Right ventricle myocardium inferior (tissue), 1 donor: Measurements from ENCODE around the gene KRT15. TPM values are rescaled to one million over a fixed set of nuclear protein-coding genes. Genes with fewer than 3 reads are reported as not detected.

Experiments
- ATAC-seq: fragments of 200-7000 bp; cut with Tn5 transposase; one replicate; pipeline ENCODE4 v1.9.1; 2020; ENCODE audit warnings: mild to moderate bottlenecking, moderate library complexity
- DNase-seq: peaks from one replicate; pipeline ENCODE4 v3.0.0; 2021; ENCODE audit errors: missing footprints
- intact Hi-C: fragments of 100-400 bp; cut with DNase I; formaldehyde crosslinking; loops from one replicate; pipeline ENCODE4 v1.11.0; 2022
- long read RNA-seq: library from polyadenylated mRNA; unstranded; transcript quantifications from one replicate; pipeline ENCODE4 v2.0.0, GENCODE V29; 2021
- total RNA-seq: library from RNA; stranded (reverse); fragmentation: NEBNext Ultra II Directional; extraction: Animal tissue kit (Norgen Biotek cat#: 25700); gene quantifications from one replicate; pipeline ENCODE4 v1.2.1, GENCODE V29; 2021
- donor health status: DM: no; HTN: yes; CAD: no; lungs with severe emphysema.

Gene KRT15
- total RNA-seq = not detected
- long read RNA-seq = 0 reads

GRCh38 chr17:41518789-41519449 lies at the start of gene KRT15:
TSS of gene KRT15 (minus strand) at chr17:41518890. CDS start at chr17:41518827, 63 bp downstream.
- no peak for DNase-seq
- intact Hi-C loops = no loop called here
- ATAC-seq = no peak

GRCh38 chr17:41567317-41567716 lies 48.6 kb upstream of the KRT15 start:
- intact Hi-C loops = no loop called here
- DNase-seq (no peak), ATAC-seq (no peak)

- intact Hi-C loops = no loop called here
- no peak for DNase-seq
- ATAC-seq = no peak
Observed at GRCh38 chr17:41565338-41565737, 46.6 kb upstream of the KRT15 start.

- intact Hi-C loops = no loop called here
- ATAC-seq = no peak
Observed at GRCh38 chr17:41563607-41564170, 45.0 kb upstream of the KRT15 start.

GRCh38 chr17:41561554-41561953 lies 42.9 kb upstream of the KRT15 start:
- intact Hi-C loops = no loop called here
- no peak for ATAC-seq
- DNase-seq = no peak

More at GRCh38 chr17:41563607-41564170, 45.0 kb upstream of the KRT15 start:
- DNase-seq = no peak

- ATAC-seq (no peak), DNase-seq (no peak)
- intact Hi-C loops = no loop called here
Observed at GRCh38 chr17:41559548-41559947, 40.9 kb upstream of the KRT15 start.

- ATAC-seq = no peak
- intact Hi-C loops = no loop called here
- DNase-seq = no peak
Observed at GRCh38 chr17:41556931-41557330, 38.2 kb upstream of the KRT15 start.

GRCh38 chr17:41556306-41556705 lies 37.6 kb upstream of the KRT15 start:
- no peak for DNase-seq
- ATAC-seq = no peak
- intact Hi-C loops = no loop called here

- no peak for DNase-seq
- intact Hi-C loops = no loop called here
- no peak for ATAC-seq
Observed at GRCh38 chr17:41555105-41555887, 36.6 kb upstream of the KRT15 start.

GRCh38 chr17:41553987-41554680 lies 35.4 kb upstream of the KRT15 start:
- intact Hi-C loops = no loop called here
- ATAC-seq = peak; percentile 54
- no peak for DNase-seq

- no peak for DNase-seq
- no peak for ATAC-seq
- intact Hi-C loops = no loop called here
Observed at GRCh38 chr17:41553176-41553575, 34.5 kb upstream of the KRT15 start.

GRCh38 chr17:41552455-41552854 lies 33.8 kb upstream of the KRT15 start:
- ATAC-seq = no peak
- DNase-seq = no peak
- intact Hi-C loops = no loop called here

GRCh38 chr17:41551365-41551764 lies 32.7 kb upstream of the KRT15 start:
- no peak for ATAC-seq
- intact Hi-C loops = no loop called here
- no peak for DNase-seq

GRCh38 chr17:41549596-41550039 lies 30.9 kb upstream of the KRT15 start:
- ATAC-seq (no peak), DNase-seq (no peak)
- intact Hi-C loops = loop anchor here (1.0 to 5.0 kb wide), 5 partner anchors 99 to 745 kb away; no protein-coding TSS in a partner anchor

- ATAC-seq (peak; percentile 85), DNase-seq (peak; percentile 92)
- intact Hi-C loops = loop anchor here (1.0 to 5.0 kb wide), 5 partner anchors 99 to 744 kb away; no protein-coding TSS in a partner anchor
Observed at GRCh38 chr17:41548844-41549595, 30.3 kb upstream of the KRT15 start.

GRCh38 chr17:41547921-41548843 lies 29.5 kb upstream of the KRT15 start:
- ATAC-seq (no peak), DNase-seq (no peak)
- intact Hi-C loops = loop anchor here (2.0 to 5.0 kb wide), 2 partner anchors 691 to 743 kb away; no protein-coding TSS in a partner anchor

GRCh38 chr17:41547378-41547841 lies 28.7 kb upstream of the KRT15 start:
- DNase-seq (no peak), ATAC-seq (no peak)
- intact Hi-C loops = loop anchor here (5.0 kb wide), 1 partner anchor 690 kb away; no protein-coding TSS in a partner anchor
